WTC11 (cell line): Measurements from ENCODE around the gene MARS1. TPM values are rescaled to one million over a fixed set of nuclear protein-coding genes. Genes with fewer than 3 reads are reported as not detected.

ENCODE experiments used
- ATAC-seq: fragments of 200-7000 bp; cut with Tn5 transposase; 2 replicates; pipeline ENCODE4 v1.10.0; 2021; ENCODE audit warnings: mild to moderate bottlenecking, moderate library complexity
- CTCF ChIA-PET: fragments of 300-600 bp; sonication (Branson Sonifier 250); formaldehyde crosslinking; loops from one replicate; lab custom pipeline; 2021; ENCODE audit warnings: antibody characterized with exemption; lab: Charles Lee
- POLR2A ChIA-PET: fragments of 350-600 bp; sonication (Branson Sonifier 250); formaldehyde crosslinking; loops from one replicate; lab custom pipeline; 2021; ENCODE audit warnings: antibody characterized with exemption; lab: Charles Lee
- DNase-seq: peaks from one replicate; pipeline ENCODE4 v3.0.0; 2021; ENCODE audit warnings: low spot score
- H3K27ac Mint-ChIP-seq: 2 replicates; pipeline ENCODE4 v1.8.0; 2021; ENCODE audit warnings: mixed read lengths
- H3K27me3 Mint-ChIP-seq: 2 replicates; pipeline ENCODE4 v1.8.0; 2021; ENCODE audit warnings: low read depth, mild to moderate bottlenecking, moderate library complexity, mixed read lengths
- H3K36me3 Mint-ChIP-seq: 2 replicates; pipeline ENCODE4 v1.8.0; 2021; ENCODE audit warnings: mixed read lengths
- H3K4me1 Mint-ChIP-seq: 2 replicates; pipeline ENCODE4 v1.8.0; 2022; ENCODE audit warnings: mixed read lengths
- H3K4me3 Mint-ChIP-seq: 2 replicates; pipeline ENCODE4 v1.8.0; 2021; ENCODE audit warnings: mild to moderate bottlenecking, moderate library complexity, mixed read lengths
- H3K9me3 Mint-ChIP-seq: 2 replicates; pipeline ENCODE4 v1.8.0; 2021; ENCODE audit warnings: mixed read lengths
- AR ChIP-seq: fragments of 250-450 bp; sonication (Bioruptor Pico); IDR thresholded peaks from 2 replicates; pipeline ENCODE4 v1.9.0; 2021; ENCODE audit warnings: mild to moderate bottlenecking
- ATF2 ChIP-seq: sonication (generic); formaldehyde crosslinking; IDR thresholded peaks from 2 replicates; pipeline ENCODE4 v1.8.1; 2022; ENCODE audit warnings: low read depth, missing genetic modification reagents, borderline replicate concordance
- CBFB ChIP-seq: sonication (generic); formaldehyde crosslinking; IDR thresholded peaks from 2 replicates; pipeline ENCODE4 v1.8.1; 2022; ENCODE audit warnings: mild to moderate bottlenecking, low read depth, missing genetic modification reagents
- CDX4 ChIP-seq: fragments of 250-450 bp; sonication (Bioruptor Pico); IDR thresholded peaks from 2 replicates; pipeline ENCODE4 v1.9.0; 2021; ENCODE audit warnings: moderate library complexity, mild to moderate bottlenecking, inconsistent platforms, borderline replicate concordance
- CTCF ChIP-seq: fragments of 200-600 bp; IDR thresholded peaks from 2 replicates; pipeline ENCODE4 v1.8.0; 2022; ENCODE audit warnings: antibody characterized with exemption
- GABPB1 ChIP-seq: sonication (generic); formaldehyde crosslinking; IDR thresholded peaks from 2 replicates; pipeline ENCODE4 v1.8.1; 2023; ENCODE audit warnings: mild to moderate bottlenecking, missing genetic modification reagents
- NFYB ChIP-seq: sonication (generic); formaldehyde crosslinking; conservative IDR thresholded peaks from 2 replicates; pipeline ENCODE4 v1.8.0; 2022; ENCODE audit warnings: low read depth, missing genetic modification reagents
- NR2C2 ChIP-seq: sonication (generic); formaldehyde crosslinking; IDR thresholded peaks from 2 replicates; pipeline ENCODE4 v1.8.0; 2022; ENCODE audit warnings: mild to moderate bottlenecking, missing genetic modification reagents
- SOX15 ChIP-seq: fragments of 250-450 bp; sonication (Bioruptor Pico); IDR thresholded peaks from 2 replicates; pipeline ENCODE4 v1.9.0; 2021; ENCODE audit warnings: mild to moderate bottlenecking
- TEAD1 ChIP-seq: sonication (generic); formaldehyde crosslinking; IDR thresholded peaks from 2 replicates; pipeline ENCODE4 v1.8.0; 2022; ENCODE audit warnings: mild to moderate bottlenecking, missing genetic modification reagents
- ZNF219 ChIP-seq: sonication (generic); formaldehyde crosslinking; IDR thresholded peaks from 2 replicates; pipeline ENCODE4 v1.8.0; 2023; ENCODE audit warnings: missing genetic modification reagents, mild to moderate bottlenecking, borderline replicate concordance
- ZNF232 ChIP-seq: sonication (generic); formaldehyde crosslinking; IDR thresholded peaks from 2 replicates; pipeline ENCODE4 v1.8.0; 2022; ENCODE audit warnings: mild to moderate bottlenecking, missing genetic modification reagents
- ZNF281 ChIP-seq: sonication (generic); formaldehyde crosslinking; IDR thresholded peaks from 2 replicates; pipeline ENCODE4 v1.8.0; 2023; ENCODE audit warnings: mild to moderate bottlenecking, missing genetic modification reagents
- ZNF532 ChIP-seq: fragments of 250-450 bp; sonication (Bioruptor Pico); IDR thresholded peaks from 2 replicates; pipeline ENCODE4 v1.9.0; 2021; ENCODE audit warnings: mild to moderate bottlenecking, borderline replicate concordance
- total RNA-seq: library from RNA; stranded (reverse); gene quantifications from 3 replicates; pipeline ENCODE4 v1.2.3, GENCODE V29; 2021
- TF ChIP-seq, protein P1 (sequence below): sonication (generic); formaldehyde crosslinking; IDR thresholded peaks from 2 replicates; pipeline ENCODE4 v1.8.1; 2023; ENCODE audit warnings: mild to moderate bottlenecking, missing genetic modification reagents, borderline replicate concordance

The MARS1 gene
- total RNA-seq, 1 experiment from 2014 or later: 367 TPM

GRCh38 chr12:57511161-57511560 is 23.3 kb downstream of the MARS1 start:
- Mint-ChIP-seq H3K4me3 (no peak overlapping the region), H3K4me1 (no peaks in the 10 kb centered on the region), H3K36me3 (peaks cover 77% of the 10 kb centered on the region), H3K27ac (no peak overlapping the region), H3K9me3 (no peaks in the 10 kb centered on the region), H3K27me3 (no peaks in the 10 kb centered on the region)
- ChIA-PET CTCF (no interaction called here), POLR2A (no interaction called here)
- ATAC-seq (no peak), DNase-seq (no peak)
- TF ChIP-seq AR (CRISPR knock-in tag) (no peak), ATF2 (CRISPR knock-in tag) (no peak), ZNF281 (CRISPR knock-in tag) (no peak), CDX4 (CRISPR knock-in tag) (no peak), TEAD1 (CRISPR knock-in tag) (no peak), SOX15 (no peak)

- no peaks in the 10 kb centered on the region for H3K4me1 Mint-ChIP-seq
- DNase-seq (no peak), ATAC-seq (no peak)
- no peak overlapping the region for H3K27ac Mint-ChIP-seq
- ChIA-PET CTCF (interaction anchor here (1.5 kb wide), 1 partner anchor 14 kb away, joined by 5 read pairs; no protein-coding TSS in a partner anchor), POLR2A (no interaction called here)
- no peaks in the 10 kb centered on the region for H3K27me3 Mint-ChIP-seq
- H3K36me3 Mint-ChIP-seq: peaks cover 77% of the 10 kb centered on the region
- H3K4me3 Mint-ChIP-seq: no peak overlapping the region
- no peaks in the 10 kb centered on the region for H3K9me3 Mint-ChIP-seq
- TF ChIP-seq NFYB: no peak
- TF ChIP-seq, protein P1, sequence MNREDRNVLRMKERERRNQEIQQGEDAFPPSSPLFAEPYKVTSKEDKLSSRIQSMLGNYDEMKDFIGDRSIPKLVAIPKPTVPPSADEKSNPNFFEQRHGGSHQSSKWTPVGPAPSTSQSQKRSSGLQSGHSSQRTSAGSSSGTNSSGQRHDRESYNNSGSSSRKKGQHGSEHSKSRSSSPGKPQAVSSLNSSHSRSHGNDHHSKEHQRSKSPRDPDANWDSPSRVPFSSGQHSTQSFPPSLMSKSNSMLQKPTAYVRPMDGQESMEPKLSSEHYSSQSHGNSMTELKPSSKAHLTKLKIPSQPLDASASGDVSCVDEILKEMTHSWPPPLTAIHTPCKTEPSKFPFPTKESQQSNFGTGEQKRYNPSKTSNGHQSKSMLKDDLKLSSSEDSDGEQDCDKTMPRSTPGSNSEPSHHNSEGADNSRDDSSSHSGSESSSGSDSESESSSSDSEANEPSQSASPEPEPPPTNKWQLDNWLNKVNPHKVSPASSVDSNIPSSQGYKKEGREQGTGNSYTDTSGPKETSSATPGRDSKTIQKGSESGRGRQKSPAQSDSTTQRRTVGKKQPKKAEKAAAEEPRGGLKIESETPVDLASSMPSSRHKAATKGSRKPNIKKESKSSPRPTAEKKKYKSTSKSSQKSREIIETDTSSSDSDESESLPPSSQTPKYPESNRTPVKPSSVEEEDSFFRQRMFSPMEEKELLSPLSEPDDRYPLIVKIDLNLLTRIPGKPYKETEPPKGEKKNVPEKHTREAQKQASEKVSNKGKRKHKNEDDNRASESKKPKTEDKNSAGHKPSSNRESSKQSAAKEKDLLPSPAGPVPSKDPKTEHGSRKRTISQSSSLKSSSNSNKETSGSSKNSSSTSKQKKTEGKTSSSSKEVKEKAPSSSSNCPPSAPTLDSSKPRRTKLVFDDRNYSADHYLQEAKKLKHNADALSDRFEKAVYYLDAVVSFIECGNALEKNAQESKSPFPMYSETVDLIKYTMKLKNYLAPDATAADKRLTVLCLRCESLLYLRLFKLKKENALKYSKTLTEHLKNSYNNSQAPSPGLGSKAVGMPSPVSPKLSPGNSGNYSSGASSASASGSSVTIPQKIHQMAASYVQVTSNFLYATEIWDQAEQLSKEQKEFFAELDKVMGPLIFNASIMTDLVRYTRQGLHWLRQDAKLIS (CRISPR knock-in tag): no peak
- no peak for TF ChIP-seq ZNF532 (CRISPR knock-in tag)
- no peak for TF ChIP-seq NR2C2 (CRISPR knock-in tag)
- TF ChIP-seq CBFB (CRISPR knock-in tag): no peak
- TF ChIP-seq ZNF219: no peak
- no peak for TF ChIP-seq CTCF
- no peak for TF ChIP-seq ZNF232
- no peak for TF ChIP-seq GABPB1 (CRISPR knock-in tag)
Observed at GRCh38 chr12:57511588-57512325, 23.9 kb downstream of the MARS1 start.
